Activated naive CD4-positive, alpha-beta T cell treated with anti-CD3 and anti-CD28 coated beads, Interleukin-2, amount 50 U/mL, for 72 hours (primary cell): ENCODE data around the gene TMEM260. TPM values are rescaled to one million over a fixed set of nuclear protein-coding genes. Genes with fewer than 3 reads are reported as not detected.
"Not testable (repeated sequence)": the region's sequence is repeated elsewhere in the genome, so short reads cannot be mapped to it uniquely, and the experiment has no call there.

ENCODE experiments used
- ATAC-seq, 2 donors: fragments of 150-1000 bp; cut with Tn5 transposase; 2 replicates each; pipeline ENCODE4 v1.10.0; 2021; ENCODE audit warnings: mild to moderate bottlenecking in 2 of 2, moderate library complexity in 2 of 2
- DNase-seq, 2 donors: peaks; one replicate each; pipeline ENCODE4 v3.0.0; 2021 to 2022; ENCODE audit warnings: low spot score in 2 of 2
- H3K27ac Mint-ChIP-seq, 2 donors: one replicate each; pipeline ENCODE4 v1.8.0; 2022; ENCODE audit warnings: mild to moderate bottlenecking in 2 of 2, mixed read lengths in 2 of 2
- H3K36me3 Mint-ChIP-seq, 2 donors: one replicate each; pipeline ENCODE4 v1.8.0; 2022; ENCODE audit warnings: mixed read lengths in 2 of 2
- H3K9me3 Mint-ChIP-seq, 2 donors: one replicate each; pipeline ENCODE4 v1.8.0; 2022; ENCODE audit warnings: mixed read lengths in 2 of 2
- total RNA-seq, 2 donors: library from RNA; stranded (reverse); gene quantifications; one replicate each; pipeline ENCODE4 v1.2.3, GENCODE V29; 2022

TMEM260 gene
- total RNA-seq, 2 donors from 2014 or later, result 11.6 to 22.1 TPM

GRCh38 chr14:56585461-56586084, 6.0 kb downstream of the TMEM260 start:
- no peaks in the 10 kb centered on the region for H3K9me3 Mint-ChIP-seq
- no peak overlapping the region for H3K27ac Mint-ChIP-seq
- no peak for ATAC-seq
- DNase-seq, result no peak
- H3K36me3 Mint-ChIP-seq, result no peaks in the 10 kb centered on the region

- H3K9me3 Mint-ChIP-seq, result no peaks in the 10 kb centered on the region
- no peak for DNase-seq
- H3K27ac Mint-ChIP-seq, result no peak overlapping the region
- no peak for ATAC-seq
- no peaks in the 10 kb centered on the region for H3K36me3 Mint-ChIP-seq
Measured at GRCh38 chr14:56587701-56588100, 8.1 kb downstream of the TMEM260 start.

- Mint-ChIP-seq H3K9me3 (no peaks in the 10 kb centered on the region), H3K27ac (no peak overlapping the region), H3K36me3 (no peaks in the 10 kb centered on the region)
- ATAC-seq (no peak), DNase-seq (no peak)
Measured at GRCh38 chr14:56590535-56590960, 10.9 kb downstream of the TMEM260 start.

GRCh38 chr14:56592746-56593544, 13.3 kb downstream of the TMEM260 start:
- no peak for DNase-seq
- Mint-ChIP-seq H3K27ac (no peak overlapping the region), H3K9me3 (peaks cover 0 to 7% of the 10 kb centered on the region in 2 donors), H3K36me3 (peaks cover 8% of the 10 kb centered on the region in 2 donors)
- ATAC-seq, result no peak

GRCh38 chr14:56594428-56594827, 14.8 kb downstream of the TMEM260 start:
- no peak for ATAC-seq
- Mint-ChIP-seq H3K36me3 (peaks cover 9% of the 10 kb centered on the region in 2 donors), H3K9me3 (peaks cover 0 to 8% of the 10 kb centered on the region in 2 donors), H3K27ac (no peak overlapping the region)
- no peak for DNase-seq

GRCh38 chr14:56598519-56598918, 18.9 kb downstream of the TMEM260 start:
- Mint-ChIP-seq H3K27ac (no peak overlapping the region), H3K9me3 (peaks cover 0 to 8% of the 10 kb centered on the region in 2 donors), H3K36me3 (peaks cover 9 to 13% of the 10 kb centered on the region in 2 donors)
- DNase-seq (no peak), ATAC-seq (no peak)

GRCh38 chr14:56603648-56604047, 24.1 kb downstream of the TMEM260 start:
- Mint-ChIP-seq H3K27ac (no peak overlapping the region), H3K9me3 (no peaks in the 10 kb centered on the region), H3K36me3 (peaks cover 0 to 4% of the 10 kb centered on the region in 2 donors)
- no peak for DNase-seq
- no peak for ATAC-seq

- DNase-seq (no peak), ATAC-seq (no peak)
- H3K9me3 Mint-ChIP-seq, result no peaks in the 10 kb centered on the region
- peaks cover 7 to 19% of the 10 kb centered on the region in 2 donors for H3K36me3 Mint-ChIP-seq
- H3K27ac Mint-ChIP-seq, result no peak overlapping the region
Measured at GRCh38 chr14:56608689-56609088, 29.1 kb downstream of the TMEM260 start.

- not testable (repeated sequence) for ATAC-seq, H3K9me3 Mint-ChIP-seq, H3K27ac Mint-ChIP-seq, DNase-seq
- peaks cover 7 to 19% of the 10 kb centered on the region in 2 donors for H3K36me3 Mint-ChIP-seq
Measured at GRCh38 chr14:56611663-56612062, 32.1 kb downstream of the TMEM260 start.

- no peak for ATAC-seq
- Mint-ChIP-seq H3K27ac (no peak overlapping the region), H3K36me3 (peaks cover 0 to 8% of the 10 kb centered on the region in 2 donors), H3K9me3 (no peaks in the 10 kb centered on the region)
- DNase-seq, result no peak
Measured at GRCh38 chr14:56617084-56617483, 37.5 kb downstream of the TMEM260 start.

GRCh38 chr14:56630707-56631106, 51.1 kb downstream of the TMEM260 start:
- no peak for DNase-seq
- no peak for ATAC-seq
- Mint-ChIP-seq H3K9me3 (peaks cover 8% of the 10 kb centered on the region in 2 donors), H3K27ac (no peak overlapping the region), H3K36me3 (peaks cover 36 to 57% of the 10 kb centered on the region in 2 donors)

GRCh38 chr14:56632195-56632594, 52.6 kb downstream of the TMEM260 start:
- no peak for ATAC-seq
- no peak for DNase-seq
- peaks cover 43 to 59% of the 10 kb centered on the region in 2 donors for H3K36me3 Mint-ChIP-seq

GRCh38 chr14:56633544-56633943, 53.9 kb downstream of the TMEM260 start:
- H3K27ac Mint-ChIP-seq, result no peak overlapping the region

More at GRCh38 chr14:56632195-56632594, 52.6 kb downstream of the TMEM260 start:
- Mint-ChIP-seq H3K27ac (peak overlapping the region in 1 of 2 donors; percentile 22), H3K9me3 (peaks cover 8% of the 10 kb centered on the region in 2 donors)

GRCh38 chr14:56635041-56635440, 55.4 kb downstream of the TMEM260 start:
- DNase-seq (no peak), ATAC-seq (no peak)
- Mint-ChIP-seq H3K27ac (no peak overlapping the region), H3K36me3 (peaks cover 55 to 66% of the 10 kb centered on the region in 2 donors), H3K9me3 (peaks cover 7 to 11% of the 10 kb centered on the region in 2 donors)

More at GRCh38 chr14:56633544-56633943, 53.9 kb downstream of the TMEM260 start:
- peaks cover 46 to 65% of the 10 kb centered on the region in 2 donors for H3K36me3 Mint-ChIP-seq
- no peak for ATAC-seq
- H3K9me3 Mint-ChIP-seq, result peaks cover 8 to 12% of the 10 kb centered on the region in 2 donors
- DNase-seq, result no peak

- ATAC-seq (no peak), DNase-seq (no peak)
- Mint-ChIP-seq H3K9me3 (no peaks in the 10 kb centered on the region), H3K27ac (no peak overlapping the region), H3K36me3 (peaks cover 0 to 5% of the 10 kb centered on the region in 2 donors)
Measured at GRCh38 chr14:56647493-56647892, 67.9 kb downstream of the TMEM260 start.

- Mint-ChIP-seq H3K27ac (no peak overlapping the region), H3K36me3 (peaks cover 0 to 5% of the 10 kb centered on the region in 2 donors), H3K9me3 (no peaks in the 10 kb centered on the region)
- DNase-seq (no peak), ATAC-seq (no peak)
Measured at GRCh38 chr14:56648508-56649301, 69.1 kb downstream of the TMEM260 start.

- H3K9me3 Mint-ChIP-seq, result no peaks in the 10 kb centered on the region
- ATAC-seq, result no peak
- no peak overlapping the region for H3K27ac Mint-ChIP-seq
- peaks cover 0 to 5% of the 10 kb centered on the region in 2 donors for H3K36me3 Mint-ChIP-seq
- no peak for DNase-seq
Measured at GRCh38 chr14:56649382-56649781, 69.8 kb downstream of the TMEM260 start.
